Peyer's patch (tissue), 4 donors: ENCODE measurements around the gene ARHGAP15.

Experiments
- CTCF ChIP-seq, 6 experiments: fragments of 450-650 bp in 4 of 6; fragments of 200-600 bp in 2 of 6; sonication (generic) in 1 of 6; IDR thresholded peaks; one replicate each; pipeline ENCODE4 v1.5.1; 2017 to 2019; ENCODE audit warnings: antibody characterized with exemption in 6 of 6, mild to moderate bottlenecking in 3 of 6, moderate library complexity in 1 of 6
- POLR2A ChIP-seq, 2 donors: fragments of 450-650 bp; IDR thresholded peaks; one replicate each; pipeline ENCODE4 v1.5.1; 2017; ENCODE audit warnings: antibody characterized with exemption in 2 of 2, mild to moderate bottlenecking in 2 of 2, moderate library complexity in 2 of 2

- TF ChIP-seq CTCF (IDR thresholded peaks at IDR 0.05) (no peak), POLR2A (IDR thresholded peaks at IDR 0.05) (no peak)
Measured at GRCh38 chr2:143163499-143163898, 34.3 kb downstream of the ARHGAP15 start.
